SKM-1 treated with dmso at 0.1 percent for 144 hours (cell line): ENCODE measurements around the gene INHA.
A peak's percentile ranks its signal among the peaks of the same experiment; 100 is the strongest.

Experiments
- DNase-seq: peaks from one replicate; lab custom pipeline; 2025; ENCODE audit not compliant: unreplicated experiment; lab: John Stamatoyannopoulos, UW

Gene INHA

GRCh38 chr2:219540784-219541504 is 31.2 kb upstream of the INHA start:
- DNase-seq: no peak

GRCh38 chr2:219541611-219542180 is 30.4 kb upstream of the INHA start:
- DNase-seq: peak; percentile 36

GRCh38 chr2:219542931-219543595 is 29.0 kb upstream of the INHA start:
- no peak for DNase-seq

- DNase-seq: peak; percentile 92
Measured at GRCh38 chr2:219543596-219544358, 28.3 kb upstream of the INHA start, which contains the start of the genes CHPF and TMEM198. CHPF (minus strand) TSS chr2:219543809; CDS start chr2:219543538, 271 bp downstream. TMEM198 (plus strand) TSS chr2:219544028; CDS start chr2:219544728, 700 bp downstream.

- DNase-seq: no peak
Measured at GRCh38 chr2:219544567-219544966, 27.5 kb upstream of the INHA start.

GRCh38 chr2:219545295-219545942 is 26.7 kb upstream of the INHA start:
- no peak for DNase-seq

GRCh38 chr2:219545943-219546352 is 26.2 kb upstream of the INHA start:
- no peak for DNase-seq

- DNase-seq: no peak
Measured at GRCh38 chr2:219547621-219548020, 24.5 kb upstream of the INHA start.

GRCh38 chr2:219548990-219549389 is 23.1 kb upstream of the INHA start:
- DNase-seq: no peak

GRCh38 chr2:219549619-219550018 is 22.5 kb upstream of the INHA start:
- DNase-seq: no peak

- DNase-seq: no peak
Measured at GRCh38 chr2:219551441-219552381, 20.4 kb upstream of the INHA start.

GRCh38 chr2:219552382-219553167 is 19.5 kb upstream of the INHA start:
- DNase-seq: peak; percentile 66

- no peak for DNase-seq
Measured at GRCh38 chr2:219553168-219553417, 19.0 kb upstream of the INHA start.

- DNase-seq: no peak
Measured at GRCh38 chr2:219553463-219553963, 18.6 kb upstream of the INHA start.

- no peak for DNase-seq
Measured at GRCh38 chr2:219554350-219554749, 17.8 kb upstream of the INHA start.

GRCh38 chr2:219555956-219556355 is 16.2 kb upstream of the INHA start:
- no peak for DNase-seq

- DNase-seq: no peak
Measured at GRCh38 chr2:219556413-219556812, 15.7 kb upstream of the INHA start.

GRCh38 chr2:219557320-219557719 is 14.8 kb upstream of the INHA start:
- no peak for DNase-seq
